ENCODE data around the gene PDE4B.
"Not testable (repeated sequence)": the region's sequence is repeated elsewhere in the genome, so short reads cannot be mapped to it uniquely, and the experiment has no call there.

The PDE4B gene

GRCh38 chr1:66402194-66402593 is 609.5 kb downstream of the PDE4B start:
- Histone ChIP-seq H3K27me3 (ENCODE audit: control insufficient read depth, insufficient read depth, low read length) (no peaks in the 10 kb centered on the region), H3K4me1 (ENCODE audit: control insufficient read depth, insufficient read depth, low read length) (no peaks in the 10 kb centered on the region), H3K9ac (ENCODE audit: low read length) (no peak overlapping the region), H3K36me3 (ENCODE audit: control insufficient read depth, insufficient read depth, low read length) (no peaks in the 10 kb centered on the region), H3K4me3 (ENCODE audit: low read length) (no peak overlapping the region), H3K27ac (ENCODE audit: low read depth, low read length) (no peak overlapping the region)

- Histone ChIP-seq H3K4me3 (ENCODE audit: low read length) (no peak overlapping the region), H3K27me3 (ENCODE audit: control insufficient read depth, insufficient read depth, low read length) (no peaks in the 10 kb centered on the region), H3K27ac (ENCODE audit: low read depth, low read length) (no peak overlapping the region), H3K9ac (ENCODE audit: low read length) (no peak overlapping the region), H3K36me3 (ENCODE audit: control insufficient read depth, insufficient read depth, low read length) (no peaks in the 10 kb centered on the region), H3K4me1 (ENCODE audit: control insufficient read depth, insufficient read depth, low read length) (no peaks in the 10 kb centered on the region)
These were observed 610.5 kb downstream of the PDE4B start for GRCh38 chr1:66403007-66403731.

GRCh38 chr1:66405061-66405460 is 612.4 kb downstream of the PDE4B start:
- Histone ChIP-seq H3K9ac (ENCODE audit: low read length) (no peak overlapping the region), H3K27me3 (ENCODE audit: control insufficient read depth, insufficient read depth, low read length) (no peaks in the 10 kb centered on the region), H3K27ac (ENCODE audit: low read depth, low read length) (no peak overlapping the region), H3K36me3 (ENCODE audit: control insufficient read depth, insufficient read depth, low read length) (no peaks in the 10 kb centered on the region), H3K4me1 (ENCODE audit: control insufficient read depth, insufficient read depth, low read length) (no peaks in the 10 kb centered on the region), H3K4me3 (ENCODE audit: low read length) (no peak overlapping the region)

GRCh38 chr1:66411449-66411848 is 618.8 kb downstream of the PDE4B start:
- H3K27ac ChIP-seq (ENCODE audit: low read depth, low read length); H3K9ac ChIP-seq (ENCODE audit: low read length); H3K4me1 ChIP-seq (ENCODE audit: control insufficient read depth, insufficient read depth, low read length); H3K4me3 ChIP-seq (ENCODE audit: low read length); H3K36me3 ChIP-seq (ENCODE audit: control insufficient read depth, insufficient read depth, low read length); H3K27me3 ChIP-seq (ENCODE audit: control insufficient read depth, insufficient read depth, low read length): not testable (repeated sequence)

- Histone ChIP-seq H3K9ac (ENCODE audit: low read length) (no peak overlapping the region), H3K4me1 (ENCODE audit: control insufficient read depth, insufficient read depth, low read length) (no peaks in the 10 kb centered on the region), H3K4me3 (ENCODE audit: low read length) (no peak overlapping the region), H3K27ac (ENCODE audit: low read depth, low read length) (no peak overlapping the region), H3K27me3 (ENCODE audit: control insufficient read depth, insufficient read depth, low read length) (no peaks in the 10 kb centered on the region), H3K36me3 (ENCODE audit: control insufficient read depth, insufficient read depth, low read length) (no peaks in the 10 kb centered on the region)
These were observed 620.0 kb downstream of the PDE4B start for GRCh38 chr1:66412704-66413103.

- Histone ChIP-seq H3K27ac (ENCODE audit: low read depth, low read length) (no peak overlapping the region), H3K9ac (ENCODE audit: low read length) (no peak overlapping the region), H3K4me1 (ENCODE audit: control insufficient read depth, insufficient read depth, low read length) (no peaks in the 10 kb centered on the region), H3K27me3 (ENCODE audit: control insufficient read depth, insufficient read depth, low read length) (no peaks in the 10 kb centered on the region), H3K4me3 (ENCODE audit: low read length) (no peak overlapping the region), H3K36me3 (ENCODE audit: control insufficient read depth, insufficient read depth, low read length) (no peaks in the 10 kb centered on the region)
These were observed 620.6 kb downstream of the PDE4B start for GRCh38 chr1:66413136-66413837.

- Histone ChIP-seq H3K4me1 (ENCODE audit: control insufficient read depth, insufficient read depth, low read length) (no peaks in the 10 kb centered on the region), H3K9ac (ENCODE audit: low read length) (no peak overlapping the region), H3K27me3 (ENCODE audit: control insufficient read depth, insufficient read depth, low read length) (no peaks in the 10 kb centered on the region), H3K36me3 (ENCODE audit: control insufficient read depth, insufficient read depth, low read length) (no peaks in the 10 kb centered on the region), H3K4me3 (ENCODE audit: low read length) (no peak overlapping the region), H3K27ac (ENCODE audit: low read depth, low read length) (no peak overlapping the region)
These were observed 621.1 kb downstream of the PDE4B start for GRCh38 chr1:66413838-66414175.

GRCh38 chr1:66415281-66415680 is 622.6 kb downstream of the PDE4B start:
- Histone ChIP-seq H3K27me3 (ENCODE audit: control insufficient read depth, insufficient read depth, low read length) (no peaks in the 10 kb centered on the region), H3K27ac (ENCODE audit: low read depth, low read length) (no peak overlapping the region), H3K36me3 (ENCODE audit: control insufficient read depth, insufficient read depth, low read length) (no peaks in the 10 kb centered on the region), H3K4me3 (ENCODE audit: low read length) (no peak overlapping the region), H3K4me1 (ENCODE audit: control insufficient read depth, insufficient read depth, low read length) (no peaks in the 10 kb centered on the region), H3K9ac (ENCODE audit: low read length) (no peak overlapping the region)

- Histone ChIP-seq H3K27me3 (ENCODE audit: control insufficient read depth, insufficient read depth, low read length) (no peaks in the 10 kb centered on the region), H3K4me1 (ENCODE audit: control insufficient read depth, insufficient read depth, low read length) (no peaks in the 10 kb centered on the region), H3K27ac (ENCODE audit: low read depth, low read length) (no peak overlapping the region), H3K4me3 (ENCODE audit: low read length) (no peak overlapping the region), H3K36me3 (ENCODE audit: control insufficient read depth, insufficient read depth, low read length) (no peaks in the 10 kb centered on the region), H3K9ac (ENCODE audit: low read length) (no peak overlapping the region)
These were observed 623.2 kb downstream of the PDE4B start for GRCh38 chr1:66415866-66416265.

GRCh38 chr1:66416295-66416694 is 623.6 kb downstream of the PDE4B start:
- Histone ChIP-seq H3K4me1 (ENCODE audit: control insufficient read depth, insufficient read depth, low read length) (no peaks in the 10 kb centered on the region), H3K9ac (ENCODE audit: low read length) (no peak overlapping the region), H3K27ac (ENCODE audit: low read depth, low read length) (no peak overlapping the region), H3K36me3 (ENCODE audit: control insufficient read depth, insufficient read depth, low read length) (no peaks in the 10 kb centered on the region), H3K27me3 (ENCODE audit: control insufficient read depth, insufficient read depth, low read length) (no peaks in the 10 kb centered on the region), H3K4me3 (ENCODE audit: low read length) (no peak overlapping the region)

GRCh38 chr1:66418021-66418420 is 625.3 kb downstream of the PDE4B start:
- H3K9ac ChIP-seq (ENCODE audit: low read length), result no peak overlapping the region
- no peak overlapping the region for H3K4me3 ChIP-seq (ENCODE audit: low read length)
- H3K27me3 ChIP-seq (ENCODE audit: control insufficient read depth, insufficient read depth, low read length), result no peaks in the 10 kb centered on the region
- H3K27ac ChIP-seq (ENCODE audit: low read depth, low read length), result no peak overlapping the region
- H3K4me1 ChIP-seq (ENCODE audit: control insufficient read depth, insufficient read depth, low read length), result no peaks in the 10 kb centered on the region
- no peaks in the 10 kb centered on the region for H3K36me3 ChIP-seq (ENCODE audit: control insufficient read depth, insufficient read depth, low read length)

- H3K9ac ChIP-seq (ENCODE audit: low read length); H3K27me3 ChIP-seq (ENCODE audit: control insufficient read depth, insufficient read depth, low read length); H3K4me3 ChIP-seq (ENCODE audit: low read length); H3K4me1 ChIP-seq (ENCODE audit: control insufficient read depth, insufficient read depth, low read length); H3K36me3 ChIP-seq (ENCODE audit: control insufficient read depth, insufficient read depth, low read length); H3K27ac ChIP-seq (ENCODE audit: low read depth, low read length): not testable (repeated sequence)
These were observed 627.5 kb downstream of the PDE4B start for GRCh38 chr1:66420171-66420570.

GRCh38 chr1:66420906-66421305 is 628.2 kb downstream of the PDE4B start:
- not testable (repeated sequence) for H3K4me1 ChIP-seq (ENCODE audit: control insufficient read depth, insufficient read depth, low read length); H3K4me3 ChIP-seq (ENCODE audit: low read length); H3K27me3 ChIP-seq (ENCODE audit: control insufficient read depth, insufficient read depth, low read length); H3K9ac ChIP-seq (ENCODE audit: low read length); H3K27ac ChIP-seq (ENCODE audit: low read depth, low read length); H3K36me3 ChIP-seq (ENCODE audit: control insufficient read depth, insufficient read depth, low read length)

All from rectal smooth muscle tissue (tissue), 1 donor.